ENCODE results near the gene CYP2W1. TPM values are rescaled to one million over a fixed set of nuclear protein-coding genes. Genes with fewer than 3 reads are reported as not detected.

Gene CYP2W1
- total RNA-seq, 2 donors from 2014 or later: 3.1 to 4.0 TPM

- Histone ChIP-seq H3K4me3 (no peak overlapping the region), H3K27me3 (replicated peaks; ENCODE audit: insufficient read depth) (no peaks in the 10 kb centered on the region), H3K4me1 (replicated peaks) (no peaks in the 10 kb centered on the region), H3K9me3 (no peaks in the 10 kb centered on the region), H3K27ac (no peak overlapping the region), H3K36me3 (no peaks in the 10 kb centered on the region)
- intact Hi-C loops (cut with DNase I): no loop called here
- no peak for DNase-seq (ENCODE audit: low spot score)
- WGBS: 91% methylated on average over 37 of the region's 37 CpGs
- no peak for TF ChIP-seq POLR2A (IDR thresholded peaks at IDR 0.05)
- TF ChIP-seq CTCF (IDR thresholded peaks at IDR 0.05): no peak
- TF ChIP-seq POLR2AphosphoS5 (IDR thresholded peaks at IDR 0.05): no peak
Measured at GRCh38 chr7:947391-948210, 35.4 kb upstream of the CYP2W1 start.

DNA sequence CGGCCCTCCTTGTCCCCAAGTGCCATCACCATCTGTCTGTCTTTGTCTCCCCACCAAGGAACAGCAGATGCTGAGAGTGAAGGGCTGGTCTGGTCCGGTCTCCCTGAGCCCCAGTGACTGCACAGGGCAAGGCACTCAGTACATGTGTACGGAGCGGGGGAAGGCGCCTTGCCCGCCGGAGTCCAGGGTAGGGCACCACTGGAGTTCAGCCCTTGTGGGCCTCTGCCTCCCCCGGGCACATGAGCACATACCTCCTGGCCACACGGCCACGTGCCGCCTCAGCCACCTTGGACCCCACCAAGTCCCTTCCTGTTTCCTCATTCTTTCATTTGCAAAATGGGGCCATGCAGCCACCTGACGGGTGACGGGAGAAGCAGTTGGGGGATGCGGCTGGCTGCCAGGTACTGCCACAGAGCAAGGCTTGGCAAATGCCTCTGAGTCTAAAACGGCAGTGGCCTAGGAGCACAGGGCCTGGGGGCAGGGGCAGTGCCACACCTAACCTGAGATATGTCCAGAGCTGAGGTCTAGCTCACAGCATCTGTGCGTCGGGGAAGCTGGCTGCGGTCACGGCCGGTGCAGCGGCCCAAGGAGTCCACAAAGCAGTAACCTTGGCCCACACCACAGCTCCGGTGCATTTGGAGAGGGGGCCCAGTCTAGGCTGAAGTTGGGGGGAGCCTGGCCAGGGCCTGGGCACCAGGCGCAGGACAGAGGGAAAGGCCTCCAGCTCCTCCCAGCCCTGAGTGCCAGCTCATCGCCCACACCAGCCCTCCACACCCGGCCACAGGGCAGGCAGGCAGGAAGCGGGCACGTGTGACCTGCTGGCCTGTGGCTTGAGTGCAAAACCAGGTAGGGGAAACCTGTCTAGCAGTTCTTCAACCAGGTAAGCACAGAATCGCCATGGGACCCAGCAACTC, 33.7 kb upstream of the CYP2W1 start:
- Histone ChIP-seq H3K27me3 (replicated peaks; ENCODE audit: insufficient read depth) (no peaks in the 10 kb centered on the region), H3K9me3 (no peaks in the 10 kb centered on the region), H3K27ac (no peak overlapping the region), H3K36me3 (no peaks in the 10 kb centered on the region), H3K4me3 (no peak overlapping the region), H3K4me1 (replicated peaks) (peaks cover 8% of the 10 kb centered on the region)
- intact Hi-C loops (cut with DNase I): no loop called here
- TF ChIP-seq CTCF (IDR thresholded peaks at IDR 0.05): no peak
- TF ChIP-seq POLR2A (IDR thresholded peaks at IDR 0.05): no peak
- no peak for TF ChIP-seq POLR2AphosphoS5 (IDR thresholded peaks at IDR 0.05)
- WGBS: 89% methylated on average over 27 of the region's 28 CpGs
- no peak for DNase-seq (ENCODE audit: low spot score)

GRCh38 chr7:951881-952547, 31.0 kb upstream of the CYP2W1 start:
- 90% methylated on average over 21 of the region's 21 CpGs for WGBS
- H3K27me3 ChIP-seq (replicated peaks; ENCODE audit: insufficient read depth): no peaks in the 10 kb centered on the region
- H3K9me3 ChIP-seq: no peaks in the 10 kb centered on the region
- TF ChIP-seq POLR2A (IDR thresholded peaks at IDR 0.05) (no peak), POLR2AphosphoS5 (IDR thresholded peaks at IDR 0.05) (no peak), CTCF (IDR thresholded peaks at IDR 0.05) (no peak)
- H3K27ac ChIP-seq: no peak overlapping the region
- intact Hi-C loops (cut with DNase I): no loop called here
- no peak overlapping the region for H3K4me3 ChIP-seq
- H3K4me1 ChIP-seq (replicated peaks): peaks cover 8% of the 10 kb centered on the region
- H3K36me3 ChIP-seq: no peaks in the 10 kb centered on the region
- DNase-seq (ENCODE audit: low spot score): no peak

GRCh38 chr7:952548-953441, 30.2 kb upstream of the CYP2W1 start:
- 82% methylated on average over 19 of the region's 20 CpGs for WGBS
- TF ChIP-seq POLR2AphosphoS5 (IDR thresholded peaks at IDR 0.05): no peak
- TF ChIP-seq POLR2A (IDR thresholded peaks at IDR 0.05): no peak
- TF ChIP-seq CTCF (IDR thresholded peaks at IDR 0.05): no peak
- H3K27me3 ChIP-seq (replicated peaks; ENCODE audit: insufficient read depth): no peaks in the 10 kb centered on the region
- DNase-seq (ENCODE audit: low spot score): no peak
- intact Hi-C loops (cut with DNase I): no loop called here
- no peaks in the 10 kb centered on the region for H3K9me3 ChIP-seq
- peaks cover 8% of the 10 kb centered on the region for H3K4me1 ChIP-seq (replicated peaks)
- no peak overlapping the region for H3K27ac ChIP-seq
- no peaks in the 10 kb centered on the region for H3K36me3 ChIP-seq
- peak overlapping the region in 1 of 2 donors; percentile 40 for H3K4me3 ChIP-seq

Measured in prostate gland (tissue), 2 donors.